Left renal cortex interstitium (tissue), 4 donors: ENCODE results near the gene ZXDC. TPM values are rescaled to one million over a fixed set of nuclear protein-coding genes. Genes with fewer than 3 reads are reported as not detected.

Experiments
- DNase-seq, 4 donors: peaks; one replicate each; pipeline ENCODE4 v3.0.0-alpha.2; 2013; ENCODE audit warnings: low read depth in 4 of 4, low spot score in 2 of 4, missing footprints in 1 of 4
- polyA plus RNA-seq, 4 donors: library from polyadenylated mRNA; unstranded; fragments of 120-200 nt; gene quantifications; one replicate each; pipeline ENCODE4 v1.2.1, GENCODE V29; 2013; ENCODE audit not compliant: insufficient read length in 4 of 4

Gene ZXDC
- polyA plus RNA-seq: 10 to 100 TPM; 29.3 to 47.3 (median 35.9) TPM

- DNase-seq: peak; percentile 70 to 89 (median 86)
Observed at GRCh38 chr3:126475413-126476114, at the start of gene ZXDC. TSS of gene ZXDC (minus strand) at chr3:126475891. CDS start at chr3:126475865, 26 bp downstream.

GRCh38 chr3:126525091-126525852, 49.6 kb upstream of the ZXDC start:
- no peak for DNase-seq

GRCh38 chr3:126524429-126524988, 48.8 kb upstream of the ZXDC start:
- no peak for DNase-seq

GRCh38 chr3:126523745-126524428, 48.2 kb upstream of the ZXDC start, which contains the start of gene CHST13:
TSS of gene CHST13 (plus strand) at chr3:126524155. CDS start at chr3:126524333, 178 bp downstream.
- no peak for DNase-seq

- DNase-seq: peak in 1 of 4 donors; percentile 48
Observed at GRCh38 chr3:126522363-126522788, 46.7 kb upstream of the ZXDC start.

GRCh38 chr3:126521122-126521891, 45.6 kb upstream of the ZXDC start:
- no peak for DNase-seq

GRCh38 chr3:126519506-126520455, 44.1 kb upstream of the ZXDC start:
- DNase-seq: no peak

- DNase-seq: no peak
Observed at GRCh38 chr3:126518779-126519177, 43.1 kb upstream of the ZXDC start.

- DNase-seq: no peak
Observed at GRCh38 chr3:126517986-126518778, 42.5 kb upstream of the ZXDC start.

- DNase-seq: no peak
Observed at GRCh38 chr3:126517291-126517951, 41.7 kb upstream of the ZXDC start, which contains the start of gene UROC1. TSS of gene UROC1 (minus strand) at chr3:126517773. CDS start at chr3:126517719, 54 bp downstream.

- DNase-seq: no peak
Observed at GRCh38 chr3:126516936-126517290, 41.2 kb upstream of the ZXDC start.

- DNase-seq: no peak
Observed at GRCh38 chr3:126516152-126516935, 40.7 kb upstream of the ZXDC start.

- no peak for DNase-seq
Observed at GRCh38 chr3:126515066-126515706, 39.5 kb upstream of the ZXDC start.

- no peak for DNase-seq
Observed at GRCh38 chr3:126514161-126514560, 38.5 kb upstream of the ZXDC start.

- no peak for DNase-seq
Observed at GRCh38 chr3:126512916-126513650, 37.4 kb upstream of the ZXDC start.

- no peak for DNase-seq
Observed at GRCh38 chr3:126512026-126512425, 36.3 kb upstream of the ZXDC start.
